Activated CD8-positive, alpha-beta memory T cell treated with anti-CD3 and anti-CD28 coated beads, Interleukin-2, amount 50 U/mL, for 24 hours (primary cell): ENCODE measurements around the gene MPL.

Source experiments
- DNase-seq: peaks from one replicate; pipeline ENCODE4 v3.0.0-alpha.2; 2020; ENCODE audit errors: extremely low read depth

The MPL gene

DNA sequence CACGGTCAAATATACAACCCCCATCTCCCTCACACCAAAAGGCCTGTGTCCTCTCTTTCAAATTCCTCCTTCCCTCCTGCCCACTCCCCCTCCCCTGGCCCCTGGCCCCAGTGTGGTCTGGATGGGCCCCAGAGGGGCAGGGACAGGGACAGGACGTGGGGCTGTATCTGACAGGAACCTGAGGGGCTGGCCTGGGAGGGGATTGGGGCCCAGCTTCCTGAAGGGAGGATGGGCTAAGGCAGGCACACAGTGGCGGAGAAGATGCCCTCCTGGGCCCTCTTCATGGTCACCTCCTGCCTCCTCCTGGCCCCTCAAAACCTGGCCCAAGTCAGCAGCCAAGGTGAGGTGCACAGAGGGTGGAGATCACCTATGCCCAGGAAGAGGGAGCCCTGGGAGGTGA lies at the start of gene MPL:
Gene MPL, plus strand, starts transcription at position 231 of the 400 bp plus-strand sequence. Its CDS starts 31 bp downstream, at position 262.
- no peak for DNase-seq

DNA sequence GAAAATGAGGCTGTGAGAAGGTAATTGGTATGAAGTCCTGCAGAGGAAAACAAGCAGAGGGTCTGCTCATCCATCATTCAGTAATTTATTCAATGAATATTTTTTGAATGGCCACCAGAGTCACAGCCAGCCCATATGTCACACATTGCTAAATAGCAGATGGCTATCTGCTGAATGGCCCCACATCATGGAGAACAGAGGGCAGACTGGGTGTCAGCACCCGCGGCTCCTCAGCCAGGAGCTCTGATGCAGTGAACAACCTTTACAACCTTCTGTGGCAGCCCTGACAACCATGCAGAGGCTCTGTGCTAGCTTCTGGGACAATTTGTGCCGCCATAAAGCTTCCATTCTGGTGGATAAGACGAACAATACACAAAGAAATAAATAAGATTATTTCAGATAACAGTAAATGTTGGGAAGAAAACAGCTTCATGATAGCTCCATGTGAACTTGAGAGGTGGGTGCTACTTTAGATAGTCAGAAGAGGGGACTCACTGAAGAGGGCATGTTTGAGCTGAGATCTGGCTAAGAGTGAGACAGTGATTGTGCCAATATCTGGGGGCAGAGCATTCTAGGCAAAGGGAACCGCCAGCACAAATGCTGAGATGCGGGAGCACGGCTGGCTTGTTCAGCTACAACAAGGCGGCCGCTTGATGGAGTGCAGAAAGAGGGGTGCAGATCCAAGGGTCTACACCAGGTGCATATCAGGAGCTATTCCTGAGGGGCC lies 49.4 kb upstream of the MPL start:
- no peak for DNase-seq

DNA sequence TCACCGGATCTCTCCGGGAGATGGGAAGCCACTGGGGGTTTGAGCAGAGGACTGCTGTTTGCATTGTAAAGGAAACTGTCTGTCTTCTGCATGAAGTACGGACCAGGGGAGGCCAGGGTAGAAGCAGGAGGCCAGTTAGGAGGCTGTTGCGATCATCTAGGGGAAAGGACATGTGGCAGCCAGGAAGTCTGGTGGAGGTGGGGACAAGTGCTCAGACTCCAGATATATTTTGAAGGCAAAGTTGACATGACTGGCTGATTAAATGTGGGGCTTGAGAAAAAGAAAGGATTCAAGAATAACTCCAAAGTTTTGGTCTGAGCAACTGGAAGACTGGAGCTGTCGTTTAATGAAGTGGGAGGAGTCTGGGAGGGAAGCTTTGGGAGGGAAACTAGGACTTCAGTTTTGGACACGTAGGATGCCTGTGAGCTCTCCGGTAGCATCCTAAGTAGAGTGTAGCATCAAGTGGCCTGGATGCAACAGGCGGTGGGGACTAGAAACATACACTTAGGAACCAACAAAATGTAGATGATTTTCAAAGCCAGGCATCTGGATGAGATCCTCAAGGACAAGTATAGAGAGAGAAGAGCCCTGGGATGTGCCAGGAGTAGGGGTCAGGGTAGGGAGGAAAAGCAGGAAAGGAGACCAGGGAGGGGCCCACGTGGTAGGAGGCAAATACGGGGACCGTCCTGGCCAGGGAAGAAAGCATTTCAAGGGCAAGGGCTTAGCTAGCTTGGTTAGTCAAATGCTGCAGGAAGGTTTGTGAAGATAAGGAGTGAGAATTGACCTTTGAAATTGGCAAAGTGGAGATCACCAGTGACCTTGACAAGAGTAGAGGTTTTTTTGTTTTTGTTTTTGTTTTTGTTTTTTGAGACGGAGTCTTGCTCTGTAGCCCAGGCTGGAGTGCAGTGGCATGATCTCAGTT lies 48.6 kb upstream of the MPL start:
- no peak for DNase-seq

DNA sequence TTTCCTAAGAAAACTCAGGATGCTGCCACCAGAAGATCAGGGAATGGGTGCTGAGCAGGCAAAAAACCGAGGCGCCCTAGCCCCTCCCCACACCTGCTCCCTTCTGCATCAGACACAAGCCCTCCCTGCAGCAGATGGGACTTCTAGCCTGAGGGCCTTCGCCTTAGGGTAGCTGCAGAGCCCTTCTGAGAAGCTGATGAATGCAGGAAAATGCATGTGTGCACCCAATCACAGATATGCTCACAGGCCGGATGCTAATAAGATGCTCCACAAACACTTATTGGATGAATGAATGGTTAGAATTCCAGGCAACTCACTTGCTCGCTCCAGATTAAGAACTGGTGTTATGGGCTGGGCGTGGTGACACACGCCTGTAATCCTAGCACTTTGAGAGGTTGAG lies 45.4 kb upstream of the MPL start:
- DNase-seq: no peak

DNA sequence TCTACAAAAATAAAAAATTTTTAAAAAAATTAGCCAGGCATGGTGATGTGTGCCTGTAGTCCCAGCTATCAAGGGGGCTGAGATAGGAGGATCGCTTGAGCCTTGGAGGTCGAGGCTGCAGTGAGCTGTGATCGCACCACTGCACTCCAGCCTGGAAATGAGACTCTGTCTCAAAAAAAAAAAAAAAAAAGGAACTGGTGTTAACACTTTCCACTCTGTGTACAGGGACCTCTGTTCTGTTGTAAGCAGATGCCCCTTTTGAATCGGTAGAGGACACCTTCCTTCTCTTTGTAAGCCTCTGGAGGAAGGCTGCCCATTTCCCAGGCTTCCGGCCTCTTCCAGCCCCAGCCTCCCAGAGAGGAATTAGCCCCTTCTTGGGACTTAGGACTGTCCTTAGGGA lies 44.9 kb upstream of the MPL start:
- DNase-seq: no peak

DNA sequence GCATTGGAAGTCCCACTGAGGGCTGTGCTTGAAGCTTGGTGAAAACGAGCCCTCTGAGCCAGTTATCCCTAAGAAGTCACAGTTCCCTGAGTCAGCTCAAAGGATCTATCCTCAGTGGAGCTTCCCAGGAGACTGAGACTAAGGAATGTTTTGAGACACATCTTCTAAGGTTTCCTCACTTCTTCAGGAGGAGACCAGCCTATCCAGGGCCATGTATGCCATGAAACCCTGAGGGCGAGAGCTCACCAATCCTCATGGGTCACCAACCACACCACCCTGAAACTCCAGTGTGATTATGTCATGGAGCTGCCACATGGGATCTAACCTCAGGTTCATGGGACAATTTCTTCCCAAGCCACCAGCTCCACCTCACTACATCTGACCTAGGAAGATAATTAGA lies 44.4 kb upstream of the MPL start:
- DNase-seq: no peak

DNA sequence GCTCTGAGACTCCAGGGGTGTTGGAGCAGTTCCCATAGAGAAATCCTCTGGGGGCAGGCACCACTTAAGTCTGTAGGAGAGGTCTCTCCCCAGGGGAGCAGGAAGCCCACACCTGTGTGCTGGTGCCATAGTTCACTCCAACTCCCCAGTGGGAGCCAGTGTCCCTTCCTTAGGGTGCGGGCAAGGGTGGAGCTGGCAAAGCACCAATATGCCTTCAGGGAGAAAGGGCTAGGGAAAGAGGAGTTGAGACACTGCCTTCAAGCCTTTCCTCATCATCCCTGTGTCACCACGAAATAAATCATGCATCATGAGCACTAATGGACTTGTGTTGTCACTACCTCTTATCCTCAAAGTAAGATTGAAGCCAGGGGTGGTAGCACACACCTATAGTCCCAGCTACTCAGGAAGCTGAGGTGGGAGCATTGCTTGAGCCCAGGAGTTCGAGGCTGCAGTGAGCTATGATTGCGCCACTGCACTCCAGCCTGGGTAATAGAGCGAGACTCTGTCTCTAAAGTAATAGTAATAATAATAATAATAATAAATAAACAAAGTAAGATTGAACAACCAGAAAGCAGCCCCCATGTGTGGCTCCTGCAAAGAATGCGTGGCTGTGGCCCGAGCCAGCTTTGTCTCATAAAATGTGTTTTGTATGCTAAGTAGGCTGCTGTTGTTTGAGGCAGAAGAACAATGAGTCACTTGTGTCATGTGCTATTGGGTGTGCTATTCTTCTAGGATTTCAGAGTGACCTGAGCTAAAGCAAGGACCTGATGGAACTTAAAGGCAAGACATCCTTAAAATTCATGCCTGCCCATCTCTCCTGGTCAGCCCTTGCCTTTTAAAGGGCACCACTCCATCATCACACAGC lies 43.5 kb upstream of the MPL start:
- no peak for DNase-seq

DNA sequence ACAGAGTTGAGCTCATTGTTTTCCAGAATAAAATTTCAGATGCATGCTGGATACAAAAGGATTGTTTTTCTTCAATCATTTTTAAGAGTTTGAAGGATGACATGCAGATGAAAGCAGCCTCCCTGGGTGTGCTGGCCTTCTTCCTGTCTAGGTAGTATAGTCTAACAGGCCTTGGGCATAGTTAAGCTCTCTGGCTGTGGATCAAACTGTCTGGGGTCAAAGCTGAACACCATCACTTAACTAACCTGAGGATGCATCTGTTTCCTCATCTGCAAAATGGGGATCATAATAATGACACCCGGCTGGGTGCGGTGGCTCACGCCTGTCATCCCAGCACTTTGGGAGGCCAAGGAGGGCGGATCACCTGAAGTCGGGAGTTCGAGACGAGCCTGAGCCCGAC lies 42.9 kb upstream of the MPL start:
- no peak for DNase-seq

DNA sequence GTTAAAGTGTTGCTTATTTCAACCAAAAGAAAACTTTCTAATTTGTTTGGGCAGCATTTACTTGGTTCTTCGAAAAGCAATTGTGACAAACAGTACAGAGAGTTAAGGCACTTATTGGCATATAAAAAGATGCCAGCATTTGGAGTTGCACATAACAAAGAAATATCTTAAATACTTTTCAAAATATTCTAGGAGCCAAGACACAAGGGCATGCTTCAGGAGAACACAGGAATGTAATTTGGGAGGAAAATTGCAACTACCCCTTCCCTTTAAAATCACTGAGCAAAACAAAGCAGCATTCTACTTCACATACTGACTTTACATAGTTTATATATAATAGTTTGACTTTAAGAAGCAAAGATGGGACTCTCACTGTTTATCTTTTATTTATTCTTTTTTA lies 41.4 kb upstream of the MPL start:
- DNase-seq: no peak

DNA sequence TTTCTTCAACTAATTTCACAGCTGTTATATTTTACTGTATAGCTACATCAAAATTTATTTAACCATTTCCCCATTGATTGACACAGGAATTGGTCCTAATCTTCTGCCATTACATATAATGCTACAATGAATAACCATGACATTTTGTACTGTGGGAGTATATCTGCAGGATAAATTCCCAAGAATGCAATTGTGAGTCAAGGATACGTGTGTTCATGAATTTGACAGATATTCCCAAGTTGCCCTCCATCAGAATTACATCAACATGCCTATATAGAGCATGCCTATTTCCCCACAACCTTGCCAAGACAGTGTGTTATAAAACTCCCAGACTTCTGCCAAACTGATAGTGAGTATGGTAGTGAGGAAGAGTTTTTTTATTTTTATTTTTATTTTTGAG lies 39.6 kb upstream of the MPL start:
- DNase-seq: no peak

DNA sequence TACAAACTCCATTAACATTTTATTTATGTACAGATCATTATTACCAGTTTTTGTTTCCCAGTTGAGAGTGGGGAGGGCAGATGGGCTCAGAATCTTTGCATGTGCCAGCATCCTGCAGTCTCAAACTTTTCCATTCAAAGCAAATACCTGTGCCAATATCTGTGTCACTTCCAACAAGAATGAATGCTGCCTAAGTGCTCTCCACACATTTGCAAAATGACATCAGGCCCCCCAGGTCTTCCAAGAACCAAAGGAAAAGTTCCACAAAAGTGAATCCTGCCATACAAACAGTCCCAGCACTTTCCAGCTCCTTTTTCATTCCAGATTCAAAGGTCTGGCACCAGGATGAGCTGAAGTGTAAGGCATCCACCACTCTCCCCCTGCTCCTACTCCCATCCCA lies 38.5 kb upstream of the MPL start:
- no peak for DNase-seq

DNA sequence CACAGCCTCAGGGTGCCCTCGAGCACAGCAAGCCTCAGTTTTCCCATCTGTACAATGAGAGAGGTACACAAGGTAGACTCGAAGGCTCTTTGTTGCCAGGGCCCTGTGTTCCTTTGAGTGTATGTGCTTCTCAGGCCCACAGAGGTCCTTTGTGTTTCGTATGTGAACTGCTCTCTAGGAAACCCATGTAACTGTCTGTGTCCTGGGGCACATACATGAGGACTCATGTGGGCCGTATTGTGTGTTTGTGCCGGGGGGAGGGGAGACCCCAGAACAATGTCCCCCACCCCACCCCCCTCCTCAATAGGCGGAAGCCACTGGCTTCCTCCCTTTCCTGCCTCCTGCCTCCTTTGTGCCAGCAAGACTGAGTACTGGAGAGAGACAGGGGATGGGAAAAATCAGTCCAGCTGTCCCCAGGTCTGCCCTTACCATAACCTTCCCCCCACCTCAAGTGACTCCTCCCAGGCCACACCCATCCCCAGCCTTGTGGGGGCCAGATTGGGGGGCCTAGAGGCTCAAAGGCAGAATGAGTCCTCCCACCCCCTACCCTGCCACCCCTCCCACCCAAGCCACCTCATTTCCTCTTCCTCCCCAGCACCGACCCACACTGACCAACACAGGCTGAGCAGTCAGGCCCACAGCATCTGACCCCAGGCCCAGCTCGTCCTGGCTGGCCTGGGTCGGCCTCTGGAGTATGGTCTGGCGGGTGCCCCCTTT lies 37.1 kb upstream of the MPL start, which contains the start of gene TIE1:
Gene TIE1, plus strand, starts transcription at position 605 of the 717 bp plus-strand sequence. Its CDS starts 90 bp downstream, at position 695.
- DNase-seq: no peak

DNA sequence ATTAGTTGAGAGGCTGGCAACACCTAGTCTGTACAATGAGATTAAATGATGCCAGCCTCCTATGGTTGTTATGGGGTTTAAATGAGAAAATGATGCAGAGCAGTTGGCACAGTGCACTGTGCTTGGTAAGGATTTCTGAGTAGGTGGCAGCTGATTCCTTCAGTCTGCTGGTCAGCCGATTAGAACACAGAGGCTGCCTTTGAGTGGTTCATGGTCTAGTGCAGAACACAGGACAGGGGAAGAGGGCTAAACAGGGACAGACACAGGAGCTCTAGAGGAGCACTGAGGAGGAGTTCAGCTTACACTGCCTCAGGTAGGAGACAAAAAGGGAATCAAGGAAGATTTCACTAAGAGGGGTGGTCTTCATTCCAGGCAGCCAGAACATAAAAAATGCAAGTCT lies 35.4 kb upstream of the MPL start:
- no peak for DNase-seq

DNA sequence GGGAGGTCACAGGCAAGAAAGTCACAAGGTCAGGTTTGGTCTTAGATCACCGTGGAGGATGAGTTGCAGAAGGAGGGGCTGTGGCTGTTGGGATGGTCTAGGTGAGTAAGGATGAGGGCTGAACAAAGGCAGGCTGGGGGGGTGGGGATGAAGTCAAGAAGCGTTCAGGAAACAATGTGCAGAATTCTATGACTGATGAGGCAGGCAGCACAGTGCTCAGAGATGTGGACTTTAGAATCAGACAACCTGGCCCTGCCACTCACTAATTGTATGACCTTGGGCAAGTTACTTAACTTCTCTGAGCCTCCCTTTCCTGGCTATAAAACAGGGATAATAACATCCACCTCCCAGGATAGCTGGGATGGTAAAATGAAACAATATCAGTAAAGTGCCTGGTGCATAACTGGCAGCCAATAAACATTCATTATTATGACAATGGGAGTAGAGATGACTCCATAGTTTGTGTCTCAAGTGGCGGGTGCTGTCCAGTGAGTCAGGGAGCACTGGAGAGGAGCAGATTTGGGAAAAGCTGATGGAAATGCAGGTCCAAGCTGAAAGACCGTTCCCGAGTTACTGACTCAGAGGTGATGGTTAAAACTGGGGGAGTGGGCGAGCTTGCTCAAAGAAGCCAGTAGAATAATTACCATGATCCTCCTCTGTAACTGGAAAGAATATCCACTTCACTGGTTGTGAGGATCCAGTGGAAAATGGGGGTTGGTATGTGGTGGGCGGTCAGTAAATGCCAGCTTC lies 34.7 kb upstream of the MPL start:
- DNase-seq: no peak

DNA sequence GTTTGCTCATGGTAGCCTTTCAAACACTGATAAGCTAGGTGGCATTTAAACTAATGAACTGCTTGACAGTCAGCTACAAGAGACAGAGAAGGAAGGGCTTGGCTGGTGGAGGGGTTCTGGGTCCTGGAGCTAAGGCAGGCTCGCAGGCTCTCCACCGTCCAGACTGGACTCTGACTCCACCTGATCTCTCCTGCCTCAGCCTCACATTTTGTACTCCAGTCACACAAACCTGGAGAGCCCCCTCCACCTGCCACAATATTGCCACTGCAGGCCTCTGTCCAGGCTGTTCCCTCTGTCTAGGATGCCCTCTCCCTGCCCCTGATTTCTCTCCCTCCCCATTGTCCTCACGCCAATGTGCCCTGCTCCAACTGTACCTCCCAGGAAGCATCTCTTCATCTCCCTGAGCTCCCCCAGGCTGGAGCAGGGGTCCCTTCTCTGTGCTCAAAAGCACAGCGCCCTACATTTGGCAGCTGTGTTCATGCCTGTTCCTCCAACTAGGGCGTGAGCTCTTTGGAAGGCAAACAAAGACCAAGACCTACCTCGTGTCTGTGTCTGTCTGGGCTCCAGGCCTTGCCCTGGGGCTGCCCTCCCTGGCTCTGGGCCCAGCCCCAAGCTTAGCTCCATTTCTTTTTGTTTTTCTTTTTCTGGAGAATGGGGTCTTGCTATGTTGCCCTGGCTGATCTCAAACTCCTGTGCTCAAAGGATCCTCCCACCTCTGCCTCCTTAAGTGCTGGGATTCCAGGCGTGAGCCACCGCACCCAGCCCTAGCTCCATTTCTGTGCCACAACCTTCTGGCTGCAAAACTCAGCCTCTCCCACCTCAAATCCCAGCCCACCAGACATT lies 33.9 kb upstream of the MPL start:
- DNase-seq: no peak

DNA sequence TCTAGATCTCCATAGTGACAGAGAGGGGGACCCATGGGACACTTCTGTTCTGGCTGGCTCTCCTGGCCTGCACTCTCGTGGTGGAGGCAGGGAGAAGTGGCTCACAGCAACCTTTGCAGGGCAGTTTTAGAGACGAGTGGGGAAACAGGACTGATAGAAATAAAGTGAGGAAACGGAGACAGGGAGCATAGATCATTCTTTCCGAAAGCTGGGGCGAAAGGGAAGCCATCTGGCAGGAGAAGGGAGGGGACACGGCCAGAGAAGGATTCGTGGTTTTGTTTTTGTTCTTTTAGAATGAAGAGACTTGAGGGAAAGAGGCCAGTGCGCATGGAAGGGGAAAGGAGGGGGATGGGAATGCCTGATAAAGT lies 33.3 kb upstream of the MPL start:
- DNase-seq: no peak

DNA sequence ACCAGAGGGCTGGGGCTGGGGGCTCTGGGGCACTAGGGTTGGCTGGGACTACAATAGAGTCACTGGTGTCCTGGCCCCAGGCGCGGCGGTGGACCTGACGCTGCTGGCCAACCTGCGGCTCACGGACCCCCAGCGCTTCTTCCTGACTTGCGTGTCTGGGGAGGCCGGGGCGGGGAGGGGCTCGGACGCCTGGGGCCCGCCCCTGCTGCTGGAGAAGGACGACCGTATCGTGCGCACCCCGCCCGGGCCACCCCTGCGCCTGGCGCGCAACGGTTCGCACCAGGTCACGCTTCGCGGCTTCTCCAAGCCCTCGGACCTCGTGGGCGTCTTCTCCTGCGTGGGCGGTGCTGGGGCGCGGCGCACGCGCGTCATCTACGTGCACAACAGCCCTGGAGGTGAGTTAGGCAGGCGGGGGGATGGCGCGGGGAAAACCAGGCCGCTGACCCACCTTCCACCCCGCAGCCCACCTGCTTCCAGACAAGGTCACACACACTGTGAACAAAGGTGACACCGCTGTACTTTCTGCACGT lies 32.8 kb upstream of the MPL start:
- DNase-seq: no peak

DNA sequence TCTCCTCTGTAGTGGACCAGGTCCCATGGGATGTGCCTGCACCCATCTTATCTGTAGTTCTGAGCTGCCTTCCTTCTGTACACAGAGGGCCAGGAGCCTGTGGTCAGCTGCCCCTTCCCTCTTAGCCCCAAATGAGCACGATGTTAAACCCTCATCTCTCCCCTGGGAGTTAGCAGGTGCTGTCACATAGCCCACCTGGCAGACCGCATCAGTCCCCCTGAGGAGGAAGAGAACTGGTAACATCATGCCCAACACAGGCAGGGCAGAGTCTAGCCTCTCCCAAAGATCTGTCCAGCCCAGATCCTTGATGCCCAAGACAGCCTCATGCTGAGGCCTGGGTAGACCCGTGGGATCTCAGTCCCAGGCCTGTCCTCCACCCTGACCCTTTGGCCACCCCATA lies 32.2 kb upstream of the MPL start:
- no peak for DNase-seq

DNA sequence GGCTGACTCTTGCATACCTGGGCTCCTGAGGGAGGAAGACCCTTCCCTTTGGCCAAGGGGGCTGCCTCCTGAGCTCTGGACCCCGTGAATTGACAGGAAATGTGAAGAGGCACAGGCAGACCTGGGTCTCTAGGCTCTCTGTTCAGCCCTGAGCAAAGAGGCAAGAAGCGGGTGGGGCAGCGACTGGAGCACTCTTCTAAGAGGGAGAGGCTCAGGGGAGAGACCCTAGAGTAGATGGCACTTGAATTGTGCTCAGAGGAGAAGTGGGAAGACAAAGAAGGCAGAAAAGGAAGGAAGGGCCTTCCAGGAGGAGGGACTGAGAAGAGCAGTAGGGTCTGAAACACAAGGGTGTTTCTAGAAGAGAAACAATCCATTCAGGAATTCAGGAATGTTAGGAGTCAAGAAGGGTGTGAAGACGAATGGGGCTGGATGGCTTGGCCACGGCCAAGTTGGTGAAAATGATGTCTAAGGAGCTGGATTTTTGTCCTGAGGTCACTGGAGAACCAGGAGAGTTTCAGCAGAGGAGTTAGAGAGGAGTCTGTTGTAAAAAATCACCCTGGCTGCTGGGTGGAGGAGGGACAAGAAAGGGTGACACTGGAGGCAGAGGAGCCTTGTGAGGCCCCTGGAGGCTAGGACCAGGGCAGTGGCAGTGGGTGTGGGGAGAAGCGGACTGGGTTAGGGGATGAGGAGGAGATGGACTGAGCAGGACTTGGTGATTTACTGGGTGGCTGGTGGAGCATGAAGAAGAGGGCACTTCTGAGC lies 31.5 kb upstream of the MPL start:
- no peak for DNase-seq
